NCI-H146 treated with DMSO at 0.1 percent for 48 hours (cell line): ENCODE measurements around the gene NAGLU.
A peak's percentile ranks its signal among the peaks of the same experiment; 100 is the strongest.
"Not testable (repeated sequence)": the region's sequence is repeated elsewhere in the genome, so short reads cannot be mapped to it uniquely, and the experiment has no call there.

ENCODE experiments used
- DNase-seq: peaks from one replicate; lab custom pipeline; 2025; ENCODE audit not compliant: unreplicated experiment; lab: John Stamatoyannopoulos, UW

The NAGLU gene

DNA sequence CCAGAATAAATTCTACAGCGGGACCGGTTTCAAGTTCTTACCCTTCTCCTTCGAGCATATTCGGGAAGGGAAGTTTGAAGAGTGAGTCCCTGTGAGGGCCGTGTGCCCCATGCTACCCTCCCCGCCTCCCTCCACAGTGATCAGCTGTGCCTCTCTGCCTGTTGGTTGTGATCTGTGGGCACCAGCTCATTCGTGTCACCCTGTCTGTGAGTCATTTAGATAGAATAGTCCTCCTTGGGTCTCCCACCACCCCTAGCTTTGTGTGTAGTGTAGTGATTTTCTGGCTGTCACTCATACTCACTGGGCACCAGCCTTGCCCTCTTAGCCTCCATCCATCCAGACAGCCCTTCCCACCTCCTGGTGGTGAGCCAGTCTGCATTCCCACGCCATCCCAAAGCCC, 15.0 kb upstream of the NAGLU start:
- DNase-seq: no peak

DNA sequence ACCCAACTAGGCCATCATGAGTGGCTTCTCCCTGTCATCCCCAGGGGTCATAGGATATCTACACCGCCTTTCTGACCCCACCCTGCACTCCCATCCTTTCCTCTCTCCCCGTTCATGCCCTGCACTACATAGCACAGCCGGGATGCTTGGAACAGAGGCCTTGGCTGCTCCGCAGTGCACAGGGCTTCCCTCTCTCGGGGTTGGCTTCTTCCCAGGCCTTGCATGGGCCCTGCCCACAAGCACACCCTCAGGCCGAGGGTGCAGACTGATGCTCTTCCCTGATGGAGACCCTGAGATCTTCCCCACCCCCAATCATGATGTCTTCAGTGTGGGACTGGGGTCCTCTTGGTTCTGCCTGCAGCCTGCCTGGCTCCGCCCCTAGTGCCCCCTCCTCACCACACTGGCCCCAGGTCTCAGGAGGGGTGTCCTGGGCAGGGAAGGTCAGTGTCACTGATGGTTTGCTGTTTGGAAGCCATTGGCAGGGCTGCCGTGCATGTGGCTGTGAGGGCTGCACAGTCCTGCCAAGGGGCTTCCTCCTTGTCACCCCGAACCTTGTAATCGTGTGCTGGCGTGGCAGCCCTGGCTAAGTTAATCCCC, 14.3 kb upstream of the NAGLU start:
- DNase-seq: no peak

DNA sequence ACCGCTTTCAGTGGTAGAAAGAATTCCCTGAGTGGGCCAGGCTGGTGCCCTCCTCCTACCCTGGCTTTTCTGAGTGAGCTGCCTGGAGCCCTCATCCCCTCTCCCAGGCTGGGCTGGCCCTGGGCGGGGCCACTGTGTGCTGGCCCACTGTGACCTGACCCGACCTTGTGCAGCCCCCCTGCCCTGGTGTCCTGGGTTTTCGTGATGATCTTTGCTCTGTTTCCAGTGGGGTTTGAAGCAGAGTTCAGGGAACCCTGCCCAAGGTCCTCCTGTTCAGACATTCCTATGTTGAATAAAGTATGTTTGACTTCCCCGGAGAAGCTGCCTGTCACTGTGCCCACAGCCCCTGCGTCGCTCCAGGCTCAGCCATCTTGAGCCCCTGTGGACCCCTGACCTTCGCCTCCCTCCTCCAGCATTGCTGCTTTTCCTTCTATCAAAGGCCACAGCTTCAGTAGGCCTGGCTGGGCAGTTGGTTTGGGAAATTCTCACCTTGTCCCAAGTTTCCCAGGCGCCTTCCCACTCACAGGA, 13.7 kb upstream of the NAGLU start:
- DNase-seq: no peak

DNA sequence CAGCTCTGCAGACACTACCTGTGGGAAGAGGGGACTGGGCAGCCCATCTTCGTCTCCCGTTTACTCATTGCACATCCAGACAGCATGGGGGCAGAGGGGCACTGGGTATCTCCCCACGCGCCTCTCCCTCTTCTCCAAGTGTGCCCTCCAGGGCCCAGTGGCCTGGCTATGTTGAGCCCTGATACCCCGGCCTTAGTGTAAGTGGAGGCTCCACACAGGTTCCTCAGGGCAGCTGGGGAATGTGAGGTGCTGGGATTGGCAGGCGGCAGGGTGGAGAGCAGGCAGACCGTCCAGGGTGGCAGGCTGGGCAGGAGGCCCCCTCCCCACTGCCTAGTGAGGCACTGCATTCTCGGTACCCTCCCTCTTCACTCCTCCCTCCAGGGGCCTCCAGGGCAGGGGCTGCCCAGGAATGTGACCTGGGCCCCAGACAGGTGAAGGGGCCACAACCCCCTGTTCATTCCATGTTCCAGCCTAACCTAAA, 13.2 kb upstream of the NAGLU start:
- no peak for DNase-seq

DNA sequence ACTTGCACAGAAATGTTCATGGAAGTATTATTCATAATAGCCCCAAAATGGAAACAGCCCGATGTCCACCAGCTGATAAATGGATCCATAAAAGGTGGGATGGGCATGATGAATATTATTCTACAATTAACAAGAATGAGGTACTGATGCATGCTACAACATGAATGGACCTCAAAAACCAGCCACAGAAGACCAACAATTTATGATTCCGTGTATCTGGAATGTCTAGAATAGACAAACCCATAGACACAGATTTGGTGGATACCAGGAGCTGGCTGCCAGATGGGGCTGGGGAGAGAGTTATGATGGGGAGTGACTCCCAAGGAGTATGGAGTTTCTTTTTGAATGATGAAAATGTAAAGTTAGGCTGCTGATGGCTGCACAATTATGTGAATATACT, 10.8 kb upstream of the NAGLU start:
- DNase-seq: no peak

DNA sequence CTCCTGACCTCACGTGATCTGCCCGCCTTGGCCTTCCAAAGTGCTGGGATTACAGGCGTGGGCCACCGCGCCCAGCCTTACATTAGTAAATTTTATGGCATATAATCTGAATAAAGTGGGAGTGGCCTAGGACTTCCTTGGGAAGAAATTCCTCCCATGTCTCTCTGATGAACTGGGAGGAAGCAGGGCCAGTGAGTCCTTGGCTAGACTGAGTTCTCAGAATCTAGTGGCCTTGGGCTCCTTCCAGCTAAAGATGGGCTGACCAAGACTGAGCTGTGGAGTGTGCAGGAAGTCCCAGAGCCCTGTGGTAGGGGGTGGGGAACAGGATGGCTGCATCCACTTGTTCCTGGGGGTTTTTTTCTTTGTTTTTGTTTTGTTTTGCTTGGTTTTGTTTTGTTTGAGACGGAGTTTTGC, 10.0 kb upstream of the NAGLU start:
- no peak for DNase-seq

DNA sequence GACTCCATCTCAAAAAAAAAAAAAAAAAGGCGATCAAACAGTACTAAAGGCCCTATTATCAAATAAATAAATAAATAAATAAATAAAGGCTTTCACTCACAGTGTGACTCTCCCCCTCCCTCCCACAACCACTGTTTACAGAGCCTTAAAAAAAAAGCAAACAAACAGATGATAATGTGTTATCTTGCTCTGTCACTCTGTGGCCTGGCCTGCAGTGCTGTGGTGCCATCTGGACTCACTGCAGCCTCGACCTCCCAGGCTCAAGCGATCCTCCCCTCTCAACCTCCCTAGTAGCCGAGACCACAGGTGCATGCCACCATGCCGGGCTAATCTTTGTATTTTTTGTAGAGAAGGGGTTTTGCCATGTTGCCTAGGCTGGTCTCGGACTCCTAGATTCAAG, 8.1 kb upstream of the NAGLU start:
- DNase-seq: no peak

DNA sequence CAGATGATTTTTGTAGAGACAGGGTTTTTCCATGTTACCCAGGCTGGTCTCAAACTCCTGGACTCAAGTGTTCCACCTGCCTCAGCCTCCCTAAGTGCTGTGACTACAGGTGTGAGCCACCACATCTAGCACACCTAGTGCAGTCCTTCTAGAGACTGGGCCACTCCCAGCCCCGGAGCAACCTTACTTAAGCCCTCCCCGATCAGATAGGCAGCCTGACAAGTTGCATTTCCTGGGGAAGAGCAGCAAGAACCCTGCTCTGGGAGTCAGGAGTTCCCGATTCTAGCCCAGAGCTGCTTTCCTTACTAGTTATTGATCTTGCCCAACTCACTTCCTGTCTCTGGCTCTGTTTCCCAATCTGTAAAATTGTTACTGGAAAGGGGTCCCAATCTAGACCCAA, 7.0 kb upstream of the NAGLU start:
- DNase-seq: no peak

DNA sequence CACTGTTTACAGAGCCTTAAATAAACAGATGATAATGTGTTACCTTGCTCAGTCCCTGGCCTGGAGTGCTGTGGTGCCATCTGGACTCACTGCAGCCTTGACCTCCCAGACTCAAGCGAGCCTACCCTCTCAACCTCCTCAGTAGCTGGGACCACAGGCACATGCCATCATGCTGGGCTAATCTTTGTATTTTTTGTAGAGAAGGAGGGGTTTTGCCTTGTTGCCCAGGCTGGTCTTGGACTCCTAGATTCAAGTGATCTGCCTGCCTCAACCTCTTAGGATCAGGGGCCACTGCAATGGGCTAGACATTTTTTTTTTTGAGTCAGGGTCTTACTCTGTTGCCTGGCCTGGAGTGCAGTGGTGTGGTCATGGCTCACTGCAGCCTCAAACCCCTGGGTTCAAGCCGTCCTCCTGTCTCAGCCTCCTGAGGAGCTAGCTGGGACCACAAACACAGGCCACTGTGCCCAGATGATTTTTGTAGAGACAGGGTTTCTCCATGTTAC, 5.0 kb upstream of the NAGLU start:
- DNase-seq: peak; percentile 56

DNA sequence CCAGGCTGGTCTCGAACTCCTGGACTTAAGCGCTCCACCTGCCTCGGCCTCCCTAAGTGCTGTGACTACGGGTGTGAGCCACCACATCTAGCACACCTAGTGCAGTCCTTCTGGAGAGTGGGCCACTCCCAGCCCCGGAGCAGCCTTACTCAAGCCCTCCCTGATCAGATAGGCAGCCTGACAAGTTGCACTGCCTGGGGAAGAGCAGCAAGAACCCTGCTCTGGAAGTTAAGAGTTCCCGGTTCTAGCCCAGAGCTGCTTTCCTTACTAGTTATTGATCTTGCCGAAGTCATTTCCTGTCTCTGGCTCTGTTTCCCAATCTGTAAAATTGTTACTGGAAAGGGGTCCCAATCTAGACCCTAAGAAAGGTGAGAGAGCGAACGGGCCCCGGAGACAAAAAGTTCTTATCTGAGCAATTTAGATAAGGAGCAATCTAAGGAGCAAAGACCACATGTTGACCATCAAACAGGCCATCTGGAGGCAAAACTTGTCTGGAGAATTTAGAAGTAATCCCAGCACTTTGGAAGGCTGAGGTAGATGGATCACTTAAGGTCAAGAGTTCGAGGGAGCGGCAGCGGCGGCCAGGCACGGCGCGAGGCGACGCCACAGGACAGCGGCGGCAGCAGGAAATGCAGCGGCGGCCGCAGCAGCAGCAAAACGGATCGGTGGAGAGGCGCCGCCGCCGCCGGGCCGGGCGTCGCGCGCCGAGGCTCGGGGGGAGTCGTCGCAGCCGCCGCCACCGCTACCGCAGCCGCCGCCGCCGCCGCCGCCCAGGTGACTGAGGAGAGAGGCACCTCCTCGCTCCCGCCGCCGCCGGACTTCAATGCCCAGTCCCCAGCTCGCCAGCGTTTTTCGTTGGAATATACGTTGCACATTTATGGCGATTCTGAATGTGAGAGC, 4.3 kb upstream of the NAGLU start:
- no peak for DNase-seq

DNA sequence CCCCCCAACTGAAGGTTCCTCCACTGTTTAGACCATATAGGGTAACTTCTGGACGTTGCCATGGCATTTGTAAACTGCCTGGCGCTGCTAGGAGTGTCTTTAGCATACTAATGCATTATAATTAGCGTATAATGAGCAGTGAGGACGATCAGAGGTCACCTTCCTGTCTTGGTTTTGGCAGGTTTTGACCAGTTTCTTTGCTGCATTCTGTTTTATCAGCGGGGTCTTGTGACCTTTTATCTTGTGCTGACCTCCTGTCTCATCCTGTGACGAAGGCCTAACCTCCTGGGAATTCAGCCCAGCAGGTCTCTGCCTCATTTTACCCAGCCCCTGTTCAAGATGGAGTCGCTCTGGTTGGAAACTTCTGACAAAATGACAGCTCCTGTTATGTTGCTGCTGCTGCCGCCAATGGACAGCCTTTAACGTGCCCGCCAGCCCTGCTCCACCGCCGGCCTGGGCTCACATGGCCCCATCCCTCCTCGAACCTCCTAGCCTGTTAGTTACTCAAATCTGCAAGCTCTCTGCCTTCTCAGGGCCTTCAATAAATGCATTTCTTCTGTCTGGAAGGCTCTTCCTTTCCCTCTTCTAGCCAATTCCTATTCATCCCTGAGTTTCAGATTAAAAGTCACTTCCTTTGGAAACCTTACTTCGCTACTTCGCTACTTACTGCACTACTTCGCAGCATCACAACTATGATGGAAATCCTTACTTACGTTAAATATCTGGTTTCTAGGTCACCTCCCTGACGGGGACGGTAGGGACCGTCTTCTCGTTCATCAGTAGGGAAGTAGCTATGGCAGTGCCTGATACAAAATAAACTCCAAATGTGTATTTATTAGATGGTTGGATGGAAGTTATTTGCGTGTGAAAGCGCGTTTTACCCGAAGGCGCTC, 640 bp upstream of the NAGLU start:
- DNase-seq: no peak

DNA sequence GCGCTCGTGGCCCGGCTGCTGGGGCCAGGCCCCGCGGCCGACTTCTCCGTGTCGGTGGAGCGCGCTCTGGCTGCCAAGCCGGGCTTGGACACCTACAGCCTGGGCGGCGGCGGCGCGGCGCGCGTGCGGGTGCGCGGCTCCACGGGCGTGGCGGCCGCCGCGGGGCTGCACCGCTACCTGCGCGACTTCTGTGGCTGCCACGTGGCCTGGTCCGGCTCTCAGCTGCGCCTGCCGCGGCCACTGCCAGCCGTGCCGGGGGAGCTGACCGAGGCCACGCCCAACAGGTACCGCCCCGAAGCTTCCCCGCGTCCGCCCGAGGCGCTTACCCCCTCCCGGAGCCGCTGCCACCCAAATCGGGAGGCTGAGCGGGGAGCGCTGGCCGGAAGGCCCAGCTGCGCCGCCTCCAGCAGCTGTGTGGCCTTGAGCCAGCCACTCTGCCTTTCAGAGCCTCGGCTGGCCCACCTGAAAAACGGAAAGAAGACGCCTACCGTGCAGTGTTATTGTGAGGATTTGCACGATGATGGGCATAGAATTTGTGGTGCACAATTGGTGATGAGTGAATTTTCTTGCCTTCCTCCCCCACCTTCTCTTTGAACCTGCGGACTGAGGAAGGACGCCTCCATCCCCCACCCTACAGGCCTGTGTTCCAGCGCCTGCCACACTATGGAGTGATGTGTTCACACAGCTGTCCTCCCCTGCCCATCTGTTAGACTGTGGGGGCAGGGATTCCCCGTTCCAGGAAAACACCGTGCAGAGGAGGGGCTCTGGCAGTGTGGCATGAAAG, 523 bp downstream of the NAGLU start:
- peak; percentile 58 for DNase-seq

DNA sequence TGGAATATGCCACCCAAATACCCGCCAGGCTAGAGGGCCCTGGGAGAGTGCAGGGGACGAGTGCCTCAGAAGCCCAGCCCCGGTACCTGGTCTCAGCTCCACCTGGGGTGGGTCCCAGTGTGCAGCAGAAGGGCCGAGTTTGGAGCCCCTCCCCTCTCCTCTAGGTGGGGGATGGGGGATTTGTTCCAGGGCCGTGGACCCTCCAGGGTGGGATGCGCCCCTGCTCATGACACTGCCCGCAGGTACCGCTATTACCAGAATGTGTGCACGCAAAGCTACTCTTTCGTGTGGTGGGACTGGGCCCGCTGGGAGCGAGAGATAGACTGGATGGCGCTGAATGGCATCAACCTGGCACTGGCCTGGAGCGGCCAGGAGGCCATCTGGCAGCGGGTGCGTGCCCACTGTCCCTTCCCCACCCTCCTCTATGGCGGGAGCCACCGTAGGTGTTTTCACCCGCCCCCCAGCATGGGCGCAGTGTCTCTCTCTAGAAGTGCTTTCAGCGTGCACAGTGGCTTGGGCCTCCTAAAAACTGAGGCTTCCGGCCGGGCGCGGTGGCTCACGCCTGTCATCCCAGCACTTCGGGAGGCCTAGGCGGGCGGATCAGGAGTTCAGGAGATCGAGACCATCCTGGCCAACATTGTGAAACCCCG, 1.2 kb downstream of the NAGLU start:
- DNase-seq: no peak

DNA sequence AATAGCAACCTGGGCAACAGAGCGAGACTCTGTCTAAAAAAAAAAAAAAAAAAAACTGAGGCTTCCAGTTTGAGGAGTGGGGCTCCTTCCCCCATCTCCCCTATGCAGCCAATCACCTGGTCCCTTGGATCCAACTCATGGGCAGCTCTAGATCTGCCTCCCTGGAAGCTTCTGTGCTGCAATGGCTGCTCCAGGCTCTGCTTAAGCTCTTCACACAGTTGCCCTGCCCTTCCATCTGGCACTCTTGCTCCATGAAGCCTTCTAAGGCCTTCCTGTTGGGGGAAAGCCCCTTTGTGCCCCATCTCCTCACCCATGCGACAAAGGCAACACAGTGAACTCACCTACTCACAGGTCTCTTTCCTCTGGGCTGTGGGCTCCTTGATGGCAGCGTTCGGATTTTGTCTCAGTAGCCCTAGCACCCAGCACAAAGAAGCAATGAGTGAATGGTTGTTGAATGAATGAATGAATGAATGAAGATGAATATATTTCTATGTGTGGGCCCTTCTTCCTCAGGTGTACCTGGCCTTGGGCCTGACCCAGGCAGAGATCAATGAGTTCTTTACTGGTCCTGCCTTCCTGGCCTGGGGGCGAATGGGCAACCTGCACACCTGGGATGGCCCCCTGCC, 1.9 kb downstream of the NAGLU start:
- DNase-seq: no peak

DNA sequence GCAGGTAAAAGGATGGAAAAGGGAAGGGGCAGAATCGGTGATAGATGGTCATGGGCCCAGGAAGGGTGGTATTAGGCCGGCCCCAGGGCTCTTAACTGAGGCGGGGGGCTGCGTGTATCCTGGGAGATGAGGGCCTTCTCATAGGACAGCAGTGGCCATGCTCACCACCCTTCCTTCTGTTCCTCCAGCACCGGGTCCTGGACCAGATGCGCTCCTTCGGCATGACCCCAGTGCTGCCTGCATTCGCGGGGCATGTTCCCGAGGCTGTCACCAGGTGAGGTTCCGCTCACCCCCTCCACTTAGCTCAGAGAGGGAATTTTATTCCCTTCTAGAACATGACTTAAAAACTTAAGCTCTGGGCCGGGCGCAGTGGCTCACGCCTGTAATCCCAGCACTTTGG, 2.4 kb downstream of the NAGLU start:
- no peak for DNase-seq

DNA sequence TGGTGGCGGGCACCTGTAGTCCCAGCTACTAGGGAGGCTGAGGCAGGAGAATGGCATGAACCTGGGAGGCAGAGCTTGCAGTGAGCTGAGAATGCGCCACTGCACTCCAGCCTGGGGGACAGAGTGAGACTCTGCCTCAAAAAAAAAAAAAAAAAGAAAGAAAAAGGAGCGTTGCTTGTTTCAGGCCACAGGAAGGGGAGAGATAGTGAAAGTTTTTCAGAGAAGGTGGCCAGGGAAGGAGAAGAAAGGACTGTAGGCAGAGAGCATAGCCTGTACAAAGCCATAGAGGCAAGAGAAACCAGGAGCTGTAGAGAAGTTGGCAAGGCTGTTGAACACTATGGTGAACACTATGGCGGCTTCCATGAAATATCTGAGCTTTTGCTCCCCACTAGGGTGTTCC, 4.5 kb downstream of the NAGLU start:
- not testable (repeated sequence) for DNase-seq

DNA sequence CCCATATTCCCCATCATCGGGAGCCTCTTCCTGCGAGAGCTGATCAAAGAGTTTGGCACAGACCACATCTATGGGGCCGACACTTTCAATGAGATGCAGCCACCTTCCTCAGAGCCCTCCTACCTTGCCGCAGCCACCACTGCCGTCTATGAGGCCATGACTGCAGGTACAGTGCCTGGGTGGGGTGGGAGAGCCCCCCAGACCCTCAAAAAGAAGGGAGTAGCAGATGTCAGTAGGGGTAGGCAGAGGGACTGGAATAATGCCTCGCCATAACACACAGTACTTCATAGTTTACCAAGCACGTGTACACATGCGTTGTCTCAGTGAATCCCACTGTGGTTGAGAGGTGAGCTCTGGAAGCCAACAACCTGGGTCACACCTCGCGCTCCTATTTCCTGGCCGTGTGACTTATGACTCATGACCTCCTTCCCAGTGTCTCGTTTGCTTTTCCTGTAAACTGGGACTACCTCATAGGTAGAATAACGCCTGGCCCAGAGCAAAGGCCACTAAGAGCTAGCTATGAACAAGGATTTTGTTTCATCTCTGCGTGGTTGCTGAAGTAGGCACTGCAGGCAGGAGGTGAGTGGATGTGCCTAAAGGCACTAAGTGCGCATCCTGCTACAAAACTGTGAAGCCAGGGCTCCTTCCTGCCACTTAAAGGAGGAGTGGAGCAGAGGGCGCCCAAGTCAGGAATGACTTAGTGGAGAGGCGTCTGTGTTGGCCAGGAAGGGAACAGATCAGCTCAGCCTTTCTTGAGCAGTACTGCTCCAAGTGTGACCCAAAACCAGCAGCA, 5.2 kb downstream of the NAGLU start:
- no peak for DNase-seq
